Left lung (tissue), 10 donors: ENCODE measurements around the gene FRZB. TPM values are rescaled to one million over a fixed set of nuclear protein-coding genes. Genes with fewer than 3 reads are reported as not detected.

ENCODE experiments used
- ATAC-seq: fragments of 200-7000 bp; cut with Tn5 transposase; one replicate; pipeline ENCODE4 v1.9.1; 2020; ENCODE audit warnings: moderate library complexity
- DNase-seq, 4 donors: peaks; one replicate each; pipeline ENCODE4 v3.0.0-alpha.2; 2013 to 2020
- H3K27ac ChIP-seq, 2 donors: fragments of 200-600 bp; sonication (generic) in 1 of 2; one replicate each; pipeline versions ENCODE4 v1.5.0 to v1.8.0; 2020 to 2021
- H3K27me3 ChIP-seq, 2 donors: fragments of 200-600 bp; sonication (generic) in 1 of 2; one replicate each; pipeline versions ENCODE4 v1.5.0 to v1.8.0; 2020 to 2021
- H3K36me3 ChIP-seq, 2 donors: fragments of 200-600 bp; sonication (generic) in 1 of 2; one replicate each; pipeline versions ENCODE4 v1.5.0 to v1.8.0; 2020 to 2021
- H3K4me1 ChIP-seq, 2 donors: fragments of 200-600 bp; one replicate each; pipeline ENCODE4 v1.8.0; 2021
- H3K4me3 ChIP-seq, 2 donors: fragments of 200-600 bp; sonication (generic) in 1 of 2; one replicate each; pipeline versions ENCODE4 v1.5.0 to v1.8.0; 2020 to 2021; ENCODE audit warnings: mild to moderate bottlenecking in 1 of 2
- H3K9me3 ChIP-seq, 2 donors: fragments of 200-600 bp; sonication (generic) in 1 of 2; one replicate each; pipeline versions ENCODE4 v1.5.0 to v1.8.0; 2020 to 2021
- intact Hi-C, 2 donors: fragments of 100-400 bp; cut with DNase I; formaldehyde crosslinking; loops; one replicate each; pipeline versions ENCODE4 v1.11.2 to v1.14.2; 2022
- polyA plus RNA-seq, 6 donors: library from polyadenylated mRNA; unstranded; fragments of 120-200 nt; gene quantifications; one replicate each; pipeline ENCODE4 v1.2.1, GENCODE V29; 2013; ENCODE audit not compliant: insufficient read length in 6 of 6
- total RNA-seq, 2 donors: library from RNA; stranded (reverse); fragmentation: NEBNext Ultra II Directional; extraction: Animal tissue kit (Norgen Biotek cat#: 25700); gene quantifications; one replicate each; pipeline ENCODE4 v1.2.1, GENCODE V29; 2021
- TF ChIP-seq, protein P1 (sequence below), 2 donors: fragments of 200-600 bp; sonication (generic) in 1 of 2; IDR thresholded peaks; one replicate each; pipeline versions ENCODE4 v1.5.0 to v1.8.0; 2021; ENCODE audit warnings: antibody characterized with exemption in 2 of 2
- donor health status: DM: no; HTN: yes; CAD: no.
- donor health status: DM: no; HTN: no; CAD: no.

FRZB gene
- total and polyA plus RNA-seq, 8 donors, result 0.76 to 3.8 (median 2.6) TPM

- no peak for ATAC-seq
- no peaks in the 10 kb centered on the region for H3K9me3 ChIP-seq
- TF ChIP-seq, protein P1, sequence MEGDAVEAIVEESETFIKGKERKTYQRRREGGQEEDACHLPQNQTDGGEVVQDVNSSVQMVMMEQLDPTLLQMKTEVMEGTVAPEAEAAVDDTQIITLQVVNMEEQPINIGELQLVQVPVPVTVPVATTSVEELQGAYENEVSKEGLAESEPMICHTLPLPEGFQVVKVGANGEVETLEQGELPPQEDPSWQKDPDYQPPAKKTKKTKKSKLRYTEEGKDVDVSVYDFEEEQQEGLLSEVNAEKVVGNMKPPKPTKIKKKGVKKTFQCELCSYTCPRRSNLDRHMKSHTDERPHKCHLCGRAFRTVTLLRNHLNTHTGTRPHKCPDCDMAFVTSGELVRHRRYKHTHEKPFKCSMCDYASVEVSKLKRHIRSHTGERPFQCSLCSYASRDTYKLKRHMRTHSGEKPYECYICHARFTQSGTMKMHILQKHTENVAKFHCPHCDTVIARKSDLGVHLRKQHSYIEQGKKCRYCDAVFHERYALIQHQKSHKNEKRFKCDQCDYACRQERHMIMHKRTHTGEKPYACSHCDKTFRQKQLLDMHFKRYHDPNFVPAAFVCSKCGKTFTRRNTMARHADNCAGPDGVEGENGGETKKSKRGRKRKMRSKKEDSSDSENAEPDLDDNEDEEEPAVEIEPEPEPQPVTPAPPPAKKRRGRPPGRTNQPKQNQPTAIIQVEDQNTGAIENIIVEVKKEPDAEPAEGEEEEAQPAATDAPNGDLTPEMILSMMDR (IDR thresholded peaks at IDR 0.05), result no peak
- no peaks in the 10 kb centered on the region for H3K4me1 ChIP-seq
- no peak overlapping the region for H3K4me3 ChIP-seq
- intact Hi-C loops, result no loop called here
- DNase-seq, result no peak
- no peak overlapping the region for H3K27ac ChIP-seq
- H3K36me3 ChIP-seq, result no peaks in the 10 kb centered on the region
- H3K27me3 ChIP-seq, result no peaks in the 10 kb centered on the region
These were observed 35.3 kb downstream of the FRZB start for GRCh38 chr2:182831101-182831500.

DNA sequence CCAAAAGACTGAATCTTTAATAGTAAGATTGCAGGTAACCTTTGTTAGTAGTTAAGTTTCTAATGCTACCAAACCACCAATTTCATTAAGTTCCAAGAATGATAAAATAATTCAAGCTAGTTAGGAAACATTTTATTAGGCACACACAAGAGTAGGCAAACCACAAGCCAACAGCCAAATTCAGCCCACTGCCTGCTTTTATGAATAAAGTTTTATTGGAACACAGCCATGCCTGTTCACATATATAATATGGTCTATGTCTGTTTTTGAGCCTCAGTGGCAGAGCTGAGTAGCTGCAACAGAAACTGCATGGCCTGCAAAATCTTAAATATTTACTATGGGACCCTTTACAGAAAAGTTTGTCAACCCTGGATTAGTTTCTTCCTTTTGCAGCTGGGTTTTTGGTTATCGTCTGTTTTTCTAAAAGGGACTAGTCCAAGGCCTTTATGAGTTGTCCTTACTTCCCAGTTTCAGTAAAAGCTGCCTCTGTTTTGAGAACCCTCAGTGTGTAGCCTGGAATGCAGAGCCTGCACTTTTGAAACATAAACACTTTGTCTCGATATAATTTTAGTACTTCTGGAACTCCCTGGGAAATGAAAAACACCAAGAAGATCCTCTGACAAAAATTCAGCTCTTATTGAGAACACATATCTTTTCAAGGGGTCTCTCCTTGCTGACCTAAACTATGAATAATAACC lies 39.1 kb downstream of the FRZB start:
- no peak overlapping the region for H3K4me3 ChIP-seq
- H3K36me3 ChIP-seq, result no peaks in the 10 kb centered on the region
- TF ChIP-seq, protein P1 (IDR thresholded peaks at IDR 0.05), result no peak
- no peaks in the 10 kb centered on the region for H3K4me1 ChIP-seq
- no peaks in the 10 kb centered on the region for H3K27me3 ChIP-seq
- intact Hi-C loops, result no loop called here
- no peak for DNase-seq
- no peak for ATAC-seq
- H3K27ac ChIP-seq, result no peak overlapping the region
- no peaks in the 10 kb centered on the region for H3K9me3 ChIP-seq

GRCh38 chr2:182826496-182826895 lies 39.9 kb downstream of the FRZB start:
- Histone ChIP-seq H3K36me3 (no peaks in the 10 kb centered on the region), H3K4me1 (no peaks in the 10 kb centered on the region), H3K27me3 (no peaks in the 10 kb centered on the region), H3K9me3 (no peaks in the 10 kb centered on the region), H3K27ac (no peak overlapping the region), H3K4me3 (no peak overlapping the region)
- TF ChIP-seq, protein P1 (IDR thresholded peaks at IDR 0.05), result no peak
- DNase-seq (no peak), ATAC-seq (no peak)
- intact Hi-C loops, result no loop called here

- TF ChIP-seq, protein P1 (IDR thresholded peaks at IDR 0.05), result no peak
These were observed 40.4 kb downstream of the FRZB start for GRCh38 chr2:182826064-182826463.

DNA sequence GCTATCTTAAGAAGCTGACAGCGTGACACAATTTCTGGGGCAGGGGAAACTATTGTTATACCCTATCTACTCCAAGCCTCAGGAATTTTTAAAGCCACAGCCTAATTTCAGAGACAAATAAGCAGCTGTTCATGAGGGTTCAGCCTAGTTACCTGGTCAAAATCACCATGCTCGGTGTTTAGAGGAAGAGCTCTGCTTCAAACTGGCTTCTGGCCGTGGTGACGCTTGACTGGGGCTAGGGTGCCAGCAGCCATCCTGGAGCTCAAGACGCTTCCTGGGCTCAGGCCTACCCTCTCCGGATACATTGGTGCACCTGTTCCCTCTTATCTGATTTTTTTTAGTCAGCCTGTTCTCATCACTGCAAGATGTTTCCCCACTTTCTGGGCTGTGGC lies 41.7 kb downstream of the FRZB start:
- intact Hi-C loops, result no loop called here
- Histone ChIP-seq H3K4me3 (no peak overlapping the region), H3K4me1 (no peaks in the 10 kb centered on the region), H3K27ac (no peak overlapping the region), H3K9me3 (no peaks in the 10 kb centered on the region), H3K36me3 (no peaks in the 10 kb centered on the region), H3K27me3 (no peaks in the 10 kb centered on the region)
- TF ChIP-seq, protein P1 (IDR thresholded peaks at IDR 0.05), result no peak
- ATAC-seq (no peak), DNase-seq (no peak)

More at GRCh38 chr2:182826064-182826463, 40.4 kb downstream of the FRZB start:
- Histone ChIP-seq H3K9me3 (no peaks in the 10 kb centered on the region), H3K36me3 (no peaks in the 10 kb centered on the region), H3K4me3 (no peak overlapping the region), H3K4me1 (no peaks in the 10 kb centered on the region), H3K27me3 (no peaks in the 10 kb centered on the region), H3K27ac (no peak overlapping the region)
- DNase-seq, result no peak
- ATAC-seq, result no peak
- intact Hi-C loops, result no loop called here
